HG02642 (cell line): ENCODE data around the gene FCN3.
A peak's percentile ranks its signal among the peaks of the same experiment; 100 is the strongest.
"Not testable (repeated sequence)": the region's sequence is repeated elsewhere in the genome, so short reads cannot be mapped to it uniquely, and the experiment has no call there.

Source experiments
- ATAC-seq: cut with Tn5 transposase; IDR thresholded peaks from one replicate; pipeline ENCODE4 v1.9.1; 2021; ENCODE audit warnings: mild to moderate bottlenecking; ENCODE audit not compliant: unreplicated experiment, poor library complexity

The FCN3 gene

GRCh38 chr1:27400082-27400962 is 25.7 kb upstream of the FCN3 start:
- no peak for ATAC-seq

- no peak for ATAC-seq
Measured at GRCh38 chr1:27399251-27400025, 24.8 kb upstream of the FCN3 start.

GRCh38 chr1:27398405-27399149 is 24.0 kb upstream of the FCN3 start:
- ATAC-seq: no peak

- no peak for ATAC-seq
Measured at GRCh38 chr1:27397749-27398148, 23.1 kb upstream of the FCN3 start.

DNA sequence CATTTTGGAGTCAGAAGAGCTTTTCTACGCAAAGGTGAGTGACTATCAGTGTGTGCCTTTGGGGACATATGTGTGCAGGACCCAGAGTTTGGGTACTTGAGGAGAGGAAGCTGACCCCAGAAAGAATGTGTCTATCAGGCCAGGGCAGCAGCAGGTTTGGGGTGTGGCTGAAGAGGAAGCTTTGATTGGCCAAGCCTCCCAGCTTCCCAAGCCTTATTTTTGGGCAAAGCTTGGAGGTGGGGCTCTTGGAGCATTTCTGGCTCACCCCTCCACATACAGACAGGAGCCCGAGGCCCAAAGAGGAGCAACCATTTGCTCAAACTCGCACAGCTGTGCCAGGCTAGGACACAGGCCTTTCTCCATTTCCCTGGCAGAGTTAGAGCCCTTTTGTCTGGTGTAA is 22.5 kb upstream of the FCN3 start:
- ATAC-seq: no peak

- ATAC-seq: peak; percentile 36
Measured at GRCh38 chr1:27395441-27396195, 21.0 kb upstream of the FCN3 start.

DNA sequence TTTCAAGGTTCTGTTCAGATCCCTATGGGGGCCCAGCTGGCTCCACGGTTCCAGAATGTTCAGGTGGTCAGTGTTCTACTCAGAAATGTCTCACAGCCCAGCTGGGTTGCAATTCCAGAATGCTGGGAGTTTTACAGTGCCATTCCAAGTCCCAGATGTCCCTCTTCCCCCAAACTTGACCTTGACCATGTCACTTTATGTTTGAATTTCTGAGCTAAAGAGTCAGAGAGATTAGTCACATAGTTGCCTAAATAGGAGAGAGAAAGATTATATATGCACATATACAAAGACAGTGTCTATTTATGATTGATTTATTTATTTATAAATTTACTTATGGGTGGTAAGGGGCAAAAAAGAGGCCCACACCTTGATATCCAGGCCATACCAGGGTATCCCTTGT is 20.3 kb upstream of the FCN3 start:
- ATAC-seq: no peak

DNA sequence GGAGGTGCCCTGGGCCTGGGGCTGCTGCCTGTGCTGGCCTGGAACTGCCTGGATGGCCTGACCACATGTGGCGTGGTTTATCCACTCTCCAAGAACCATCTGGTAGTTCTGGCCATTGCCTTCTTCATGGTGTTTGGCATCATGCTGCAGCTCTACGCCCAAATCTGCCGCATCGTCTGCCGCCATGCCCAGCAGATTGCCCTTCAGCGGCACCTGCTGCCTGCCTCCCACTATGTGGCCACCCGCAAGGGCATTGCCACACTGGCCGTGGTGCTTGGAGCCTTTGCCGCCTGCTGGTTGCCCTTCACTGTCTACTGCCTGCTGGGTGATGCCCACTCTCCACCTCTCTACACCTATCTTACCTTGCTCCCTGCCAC is 19.6 kb upstream of the FCN3 start:
- no peak for ATAC-seq

DNA sequence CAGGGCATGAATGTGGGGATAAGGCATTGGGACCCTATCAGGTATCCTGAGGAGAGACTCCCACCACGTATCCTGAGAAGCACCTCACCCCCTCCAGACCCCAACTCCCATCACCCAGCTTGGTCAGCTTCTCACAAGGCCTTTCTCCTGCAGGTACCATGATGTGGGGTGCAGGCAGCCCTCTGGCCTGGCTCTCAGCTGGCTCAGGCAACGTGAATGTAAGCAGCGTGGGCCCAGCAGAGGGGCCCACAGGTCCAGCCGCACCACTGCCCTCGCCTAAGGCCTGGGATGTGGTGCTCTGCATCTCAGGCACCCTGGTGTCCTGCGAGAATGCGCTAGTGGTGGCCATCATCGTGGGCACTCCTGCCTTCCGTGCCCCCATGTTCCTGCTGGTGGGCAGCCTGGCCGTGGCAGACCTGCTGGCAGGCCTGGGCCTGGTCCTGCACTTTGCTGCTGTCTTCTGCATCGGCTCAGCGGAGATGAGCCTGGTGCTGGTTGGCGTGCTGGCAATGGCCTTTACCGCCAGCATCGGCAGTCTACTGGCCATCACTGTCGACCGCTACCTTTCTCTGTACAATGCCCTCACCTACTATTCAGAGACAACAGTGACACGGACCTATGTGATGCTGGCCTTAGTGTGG is 19.1 kb upstream of the FCN3 start:
- no peak for ATAC-seq

DNA sequence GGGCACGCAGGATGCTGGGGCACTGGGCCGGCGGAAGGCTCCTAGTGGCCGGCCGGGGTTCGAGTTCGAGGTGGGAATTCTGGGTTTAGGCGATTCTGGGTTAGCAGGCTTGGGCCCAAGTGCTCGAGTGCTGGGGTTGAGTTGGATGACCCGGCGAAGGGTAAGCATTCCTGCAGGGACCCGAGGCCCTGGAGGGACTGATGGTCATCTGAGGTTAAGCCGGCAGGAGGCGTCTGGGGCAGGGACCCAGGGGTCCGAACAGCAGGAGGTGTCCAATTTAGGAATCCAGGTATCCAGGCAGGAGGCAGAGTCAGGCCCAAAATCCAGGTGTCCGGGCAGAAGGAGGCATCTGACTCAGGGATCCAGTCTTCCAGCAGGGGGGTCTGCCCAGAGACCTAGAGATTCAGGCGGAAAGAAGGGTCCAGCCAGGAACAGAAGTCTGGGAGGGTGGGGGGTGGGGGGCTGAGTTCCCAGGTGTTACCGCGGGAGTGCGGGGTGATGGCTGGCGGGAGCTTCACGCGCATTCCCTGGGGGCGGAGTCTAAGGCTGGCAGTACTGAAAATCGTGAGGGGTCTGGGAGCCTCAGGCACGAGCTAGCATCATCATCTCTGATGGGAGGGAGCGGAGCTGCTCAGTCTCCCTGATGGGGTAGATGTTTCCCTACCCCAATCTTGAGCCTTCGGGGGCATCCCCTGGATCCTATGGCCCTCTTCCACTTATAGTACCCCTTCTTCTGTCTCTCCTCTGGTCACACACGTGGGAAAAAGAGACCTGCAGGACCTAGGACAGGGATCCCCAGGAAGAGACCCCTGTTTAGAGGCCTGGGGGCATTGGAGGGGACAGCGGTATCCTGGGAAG is 18.4 kb upstream of the FCN3 start:
- ATAC-seq: no peak

DNA sequence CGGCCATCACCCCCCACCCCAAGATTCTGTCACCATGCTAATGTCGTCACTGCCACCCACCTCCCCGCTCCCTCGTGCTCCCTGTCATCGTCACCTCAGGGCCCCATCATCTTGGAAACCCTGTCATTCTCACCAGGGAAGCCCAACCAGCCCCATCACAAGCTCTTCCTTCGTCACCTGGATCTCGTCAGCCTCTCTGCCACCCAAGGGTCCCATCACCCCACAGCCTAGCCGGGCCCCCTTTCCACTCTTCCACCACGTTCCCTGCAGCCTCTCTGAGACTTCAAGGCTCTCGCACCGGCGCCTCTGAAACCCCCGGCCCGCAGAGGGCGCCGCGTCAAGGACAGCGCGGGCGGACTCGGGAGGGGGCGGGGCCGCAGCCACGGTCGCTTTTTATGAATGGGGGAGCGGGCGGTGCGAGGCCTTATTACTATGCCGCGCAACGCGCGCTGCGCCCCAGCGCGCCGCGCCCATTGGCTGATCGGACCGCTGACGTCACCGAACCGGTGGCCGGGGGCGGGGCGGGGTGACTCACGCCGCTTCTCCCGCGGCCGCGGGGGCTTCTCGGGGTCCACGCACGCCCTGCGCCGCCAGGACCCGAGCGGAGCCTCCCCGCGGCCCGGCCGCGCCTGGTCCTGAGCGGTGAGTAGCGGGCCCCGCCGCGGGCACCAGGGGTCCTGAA is 17.6 kb upstream of the FCN3 start, which contains the start of gene GPR3:
TSS of gene GPR3 (plus strand) at position 527 of the 682 bp plus-strand sequence. CDS start 1,177 bp downstream, outside the sequence.
- ATAC-seq: peak; percentile 73

- ATAC-seq: no peak
Measured at GRCh38 chr1:27391511-27392095, 17.0 kb upstream of the FCN3 start.

GRCh38 chr1:27388337-27389005 is 13.8 kb upstream of the FCN3 start:
- no peak for ATAC-seq

DNA sequence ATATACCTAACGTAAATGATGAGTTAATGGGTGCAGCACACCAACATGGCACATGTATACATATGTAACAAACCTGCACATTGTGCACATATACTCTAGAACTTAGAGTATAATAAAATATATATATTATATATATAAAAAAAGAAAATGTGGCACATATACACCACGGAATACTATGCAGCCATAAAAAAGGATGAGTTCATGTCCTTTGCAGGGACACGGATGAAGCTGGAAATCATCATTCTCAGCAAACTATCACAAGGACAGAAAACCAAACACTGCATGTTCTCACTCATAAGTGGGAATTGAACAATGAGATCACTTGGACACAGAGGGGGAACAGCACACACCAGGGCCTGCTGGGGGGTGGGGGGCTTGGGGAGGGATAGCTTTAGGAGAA is 10.2 kb upstream of the FCN3 start:
- ATAC-seq: not testable (repeated sequence)

DNA sequence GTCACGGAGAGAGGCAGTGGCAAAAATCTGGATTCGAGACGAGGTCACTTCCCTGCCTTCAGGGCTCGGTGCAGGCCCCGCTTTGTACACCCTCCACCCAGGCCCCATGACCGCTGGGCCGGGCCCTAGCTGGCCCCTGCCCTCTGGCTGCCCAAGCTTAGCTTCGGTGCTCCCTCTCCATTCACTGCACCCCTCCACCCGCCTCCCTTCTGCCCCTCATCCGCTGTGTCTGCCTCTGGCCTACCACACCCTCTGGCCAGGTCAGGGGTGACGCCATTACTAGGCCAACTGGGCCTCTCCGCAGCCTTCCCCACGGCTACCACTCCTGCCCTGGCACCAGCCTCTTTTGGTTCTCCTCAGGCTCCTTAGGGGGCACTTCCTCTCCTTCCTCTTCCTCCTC is 9.0 kb upstream of the FCN3 start:
- ATAC-seq: no peak

DNA sequence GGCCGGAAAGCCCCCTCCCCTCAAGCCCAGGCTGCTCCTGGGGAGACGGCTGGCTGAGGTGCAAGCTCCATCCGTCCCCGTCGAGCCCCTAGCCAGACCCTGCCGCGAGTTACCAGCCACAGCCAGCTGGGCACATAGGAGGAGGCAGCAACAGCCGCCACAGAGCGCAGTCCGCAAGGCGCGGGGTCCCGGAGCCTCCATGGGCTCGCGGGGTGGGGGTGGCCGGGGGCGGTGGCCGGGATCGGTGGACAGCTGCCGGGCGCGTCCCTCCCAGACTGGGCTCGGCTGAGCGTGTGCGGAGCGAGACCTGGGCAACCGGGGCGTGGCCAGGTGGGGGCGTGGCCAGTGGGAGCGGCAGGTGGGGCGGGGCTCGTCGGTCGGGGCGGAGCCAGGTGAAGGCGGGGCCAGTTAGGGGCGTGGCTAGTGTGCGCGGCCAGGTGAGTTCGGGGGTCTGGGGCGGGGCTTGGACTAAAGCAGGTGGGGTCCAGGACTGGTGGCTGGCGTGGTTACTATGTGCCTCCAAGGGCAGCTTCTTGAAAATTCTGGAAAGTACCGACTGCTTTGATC is 8.5 kb upstream of the FCN3 start, which contains the start of gene CD164L2:
TSS of gene CD164L2 (minus strand) at position 295 of the 567 bp plus-strand sequence. CDS start at position 201, 94 bp downstream.
- no peak for ATAC-seq
